ENCODE data around the gene TRIOBP.

TRIOBP gene

DNA sequence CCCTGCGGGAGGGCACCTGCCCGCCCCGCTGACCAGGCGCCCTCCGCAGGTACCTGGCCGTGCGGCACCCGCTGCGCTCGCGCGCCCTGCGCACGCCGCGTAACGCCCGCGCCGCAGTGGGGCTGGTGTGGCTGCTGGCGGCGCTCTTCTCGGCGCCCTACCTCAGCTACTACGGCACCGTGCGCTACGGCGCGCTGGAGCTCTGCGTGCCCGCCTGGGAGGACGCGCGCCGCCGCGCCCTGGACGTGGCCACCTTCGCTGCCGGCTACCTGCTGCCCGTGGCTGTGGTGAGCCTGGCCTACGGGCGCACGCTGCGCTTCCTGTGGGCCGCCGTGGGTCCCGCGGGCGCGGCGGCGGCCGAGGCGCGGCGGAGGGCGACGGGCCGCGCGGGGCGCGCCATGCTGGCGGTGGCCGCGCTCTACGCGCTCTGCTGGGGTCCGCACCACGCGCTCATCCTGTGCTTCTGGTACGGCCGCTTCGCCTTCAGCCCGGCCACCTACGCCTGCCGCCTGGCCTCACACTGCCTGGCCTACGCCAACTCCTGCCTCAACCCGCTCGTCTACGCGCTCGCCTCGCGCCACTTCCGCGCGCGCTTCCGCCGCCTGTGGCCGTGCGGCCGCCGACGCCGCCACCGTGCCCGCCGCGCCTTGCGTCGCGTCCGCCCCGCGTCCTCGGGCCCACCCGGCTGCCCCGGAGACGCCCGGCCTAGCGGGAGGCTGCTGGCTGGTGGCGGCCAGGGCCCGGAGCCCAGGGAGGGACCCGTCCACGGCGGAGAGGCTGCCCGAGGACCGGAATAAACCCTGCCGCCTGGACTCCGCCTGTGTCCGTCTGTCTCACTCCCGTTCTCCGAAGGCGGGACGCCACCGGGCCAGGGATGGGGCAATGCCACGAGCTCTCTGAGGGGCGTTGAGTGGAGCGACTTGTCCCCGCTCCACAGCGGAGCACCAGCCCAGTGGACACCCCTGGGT lies 128.1 kb downstream of the TRIOBP start:
- no peak for DNase-seq (ENCODE audit: low read depth in 2 of 2)

Measured in stimulated activated CD8-positive, alpha-beta memory T cell treated with anti-CD3 and anti-CD28 coated beads, Interleukin-7, amount 100 ng/mL, for 1 hour (primary cell).